ENCODE results near the gene CFL1.

The CFL1 gene

GRCh38 chr11:65869643-65870306 is 11.8 kb upstream of the CFL1 start:
- no peak for DNase-seq

- DNase-seq = no peak
Observed at GRCh38 chr11:65868907-65869306, 10.9 kb upstream of the CFL1 start.

- DNase-seq = no peak
Observed at GRCh38 chr11:65868076-65868667, 10.2 kb upstream of the CFL1 start.

GRCh38 chr11:65867284-65868071 is 9.5 kb upstream of the CFL1 start:
- DNase-seq = no peak

GRCh38 chr11:65866509-65867283 is 8.7 kb upstream of the CFL1 start:
- no peak for DNase-seq

GRCh38 chr11:65865550-65866172 is 7.7 kb upstream of the CFL1 start:
- no peak for DNase-seq

- no peak for DNase-seq
Observed at GRCh38 chr11:65864706-65865471, 6.9 kb upstream of the CFL1 start.

GRCh38 chr11:65863889-65864705 is 6.1 kb upstream of the CFL1 start:
- DNase-seq = no peak

GRCh38 chr11:65862941-65863888 is 5.2 kb upstream of the CFL1 start:
- DNase-seq = no peak

- DNase-seq = no peak
Observed at GRCh38 chr11:65862191-65862735, 4.3 kb upstream of the CFL1 start.

GRCh38 chr11:65861533-65862183 is 3.7 kb upstream of the CFL1 start:
- no peak for DNase-seq

- DNase-seq = no peak
Observed at GRCh38 chr11:65861165-65861505, 3.2 kb upstream of the CFL1 start.

GRCh38 chr11:65860278-65861164 is 2.5 kb upstream of the CFL1 start, which contains the start of gene MUS81:
TSS of gene MUS81 (plus strand) at chr11:65860433. CDS start at chr11:65860754, 321 bp downstream.
- peak; percentile 99 for DNase-seq

GRCh38 chr11:65859812-65860277 is 1.9 kb upstream of the CFL1 start:
- DNase-seq = peak; percentile 86

GRCh38 chr11:65859095-65859811 is 1.3 kb upstream of the CFL1 start:
- DNase-seq = peak; percentile 99

- no peak for DNase-seq
Observed at GRCh38 chr11:65858681-65859087, 704 bp upstream of the CFL1 start.

GRCh38 chr11:65857500-65857852 is 504 bp downstream of the CFL1 start:
- DNase-seq = peak; percentile 80
